Measurements from ENCODE around the gene PIN4. TPM values are rescaled to one million over a fixed set of nuclear protein-coding genes. Genes with fewer than 3 reads are reported as not detected.
"Not testable (repeated sequence)": the region's sequence is repeated elsewhere in the genome, so short reads cannot be mapped to it uniquely, and the experiment has no call there.

PIN4 gene
- total RNA-seq, 1 experiment from 2014 or later = 10.5 TPM

DNA sequence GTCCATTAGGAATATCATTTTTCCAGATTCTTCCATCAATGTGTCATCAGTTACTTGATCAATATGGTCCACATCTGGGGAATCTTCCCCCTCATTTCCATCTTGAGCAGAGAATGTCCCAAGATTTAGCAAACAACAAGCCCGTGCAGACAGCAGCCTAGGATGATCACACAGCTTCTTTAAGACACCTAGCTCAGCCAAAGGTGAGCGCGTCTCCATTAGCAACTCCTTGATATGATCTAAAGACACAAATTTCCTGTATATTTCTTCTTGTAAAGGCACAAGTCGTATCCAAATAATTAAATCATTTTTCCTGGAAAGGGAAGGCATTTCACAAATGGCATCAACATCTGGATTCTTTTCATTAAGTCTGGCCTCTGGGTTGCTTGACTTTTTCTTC is 25.8 kb downstream of the PIN4 start:
- no peaks in the 10 kb centered on the region for H3K27me3 ChIP-seq (ENCODE audit: low read length)
- no peaks in the 10 kb centered on the region for H3K9me3 ChIP-seq (ENCODE audit: low read length)
- no peaks in the 10 kb centered on the region for H4K20me1 ChIP-seq (ENCODE audit: insufficient read depth, low read depth, low read length)
- H3K9ac ChIP-seq (ENCODE audit: low read length) = no peak overlapping the region
- peak; percentile 1 for DNase-seq
- no peak overlapping the region for H3K27ac ChIP-seq (ENCODE audit: low read length)
- no peak overlapping the region for H3K4me2 ChIP-seq (ENCODE audit: low read depth, low read length, poor library complexity, severe bottlenecking)
- H2AFZ ChIP-seq (ENCODE audit: low read length) = no peak overlapping the region
- H3K9me2 ChIP-seq (replicated peaks; ENCODE audit: insufficient read depth, low read length) = no peaks in the 10 kb centered on the region
- H3K4me3 ChIP-seq (ENCODE audit: low read length) = no peak overlapping the region
- peaks cover 11% of the 10 kb centered on the region for H3K36me3 ChIP-seq (ENCODE audit: insufficient read depth, low read length)
- no peaks in the 10 kb centered on the region for H3K4me1 ChIP-seq (ENCODE audit: low read length)
- peaks cover 45% of the 10 kb centered on the region for H3K79me2 ChIP-seq (ENCODE audit: low read length)

DNA sequence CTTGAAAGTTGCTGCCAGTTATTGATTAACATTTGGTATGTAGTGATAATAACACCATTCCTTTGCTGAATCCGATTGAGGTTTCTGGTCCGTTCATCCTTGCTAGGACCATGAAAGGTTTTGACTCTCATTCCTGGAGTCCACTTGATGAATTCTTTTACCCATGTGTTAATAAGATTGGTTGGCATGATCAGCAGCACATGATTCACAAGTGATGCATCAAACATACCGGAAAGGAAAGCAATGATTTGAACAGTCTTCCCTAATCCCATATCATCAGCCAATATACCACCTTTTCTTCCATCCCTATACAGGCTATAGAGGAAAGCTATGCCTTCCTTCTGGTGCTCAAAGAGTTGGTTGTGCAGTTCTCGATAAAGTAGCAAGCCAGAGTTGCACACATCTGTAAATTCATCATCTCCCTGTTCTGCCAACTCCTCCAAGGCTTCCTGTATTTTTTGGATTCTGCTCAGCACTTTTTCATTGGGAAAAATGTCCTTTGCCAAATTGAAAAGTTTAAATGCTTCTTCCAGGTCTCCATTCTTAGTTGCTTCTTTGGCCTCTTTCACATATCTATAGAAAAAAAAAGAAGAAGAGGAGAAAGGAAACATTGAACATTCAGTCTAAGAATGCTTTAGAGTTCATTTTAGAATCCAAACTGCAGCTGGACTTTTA is 26.7 kb downstream of the PIN4 start:
- Histone ChIP-seq H3K27ac (ENCODE audit: low read length) (no peak overlapping the region), H3K79me2 (ENCODE audit: low read length) (peaks cover 43% of the 10 kb centered on the region), H3K36me3 (ENCODE audit: insufficient read depth, low read length) (peaks cover 11% of the 10 kb centered on the region), H3K9ac (ENCODE audit: low read length) (no peak overlapping the region), H3K4me1 (ENCODE audit: low read length) (no peaks in the 10 kb centered on the region), H4K20me1 (ENCODE audit: insufficient read depth, low read depth, low read length) (no peaks in the 10 kb centered on the region), H3K9me2 (replicated peaks; ENCODE audit: insufficient read depth, low read length) (no peaks in the 10 kb centered on the region), H3K27me3 (ENCODE audit: low read length) (no peaks in the 10 kb centered on the region), H3K9me3 (ENCODE audit: low read length) (no peaks in the 10 kb centered on the region), H3K4me2 (ENCODE audit: low read depth, low read length, poor library complexity, severe bottlenecking) (no peak overlapping the region), H2AFZ (ENCODE audit: low read length) (no peak overlapping the region), H3K4me3 (ENCODE audit: low read length) (no peak overlapping the region)
- DNase-seq = no peak

DNA sequence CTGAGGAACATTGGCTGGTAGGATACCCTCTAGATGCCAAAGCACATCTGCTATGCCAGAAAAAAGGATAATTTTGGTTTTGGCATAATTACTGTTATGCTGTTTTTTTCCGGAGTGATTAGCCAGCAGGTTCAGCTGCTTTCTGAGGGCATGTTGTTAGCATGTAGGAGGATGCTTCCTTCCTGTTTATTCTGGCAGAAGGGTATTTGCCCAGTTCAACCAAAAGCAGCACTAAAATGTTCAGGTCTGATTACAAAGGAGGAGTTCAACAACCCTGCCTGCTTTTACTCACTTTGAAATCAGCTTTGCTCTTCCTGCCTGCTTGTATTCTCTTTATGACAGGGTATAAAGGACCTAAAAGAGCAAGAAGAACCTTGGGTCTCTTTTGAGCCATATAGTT is 35.4 kb downstream of the PIN4 start:
- Histone ChIP-seq H3K79me2 (ENCODE audit: low read length) (peaks cover 43% of the 10 kb centered on the region), H3K36me3 (ENCODE audit: insufficient read depth, low read length) (no peaks in the 10 kb centered on the region), H3K4me1 (ENCODE audit: low read length) (no peaks in the 10 kb centered on the region), H3K27ac (ENCODE audit: low read length) (no peak overlapping the region), H3K4me3 (ENCODE audit: low read length) (no peak overlapping the region), H3K27me3 (ENCODE audit: low read length) (no peaks in the 10 kb centered on the region), H3K9ac (ENCODE audit: low read length) (no peak overlapping the region), H3K4me2 (ENCODE audit: low read depth, low read length, poor library complexity, severe bottlenecking) (no peak overlapping the region), H3K9me3 (ENCODE audit: low read length) (no peaks in the 10 kb centered on the region), H3K9me2 (replicated peaks; ENCODE audit: insufficient read depth, low read length) (no peaks in the 10 kb centered on the region), H2AFZ (ENCODE audit: low read length) (no peak overlapping the region), H4K20me1 (ENCODE audit: insufficient read depth, low read depth, low read length) (no peaks in the 10 kb centered on the region)
- peak; percentile 6 for DNase-seq

DNA sequence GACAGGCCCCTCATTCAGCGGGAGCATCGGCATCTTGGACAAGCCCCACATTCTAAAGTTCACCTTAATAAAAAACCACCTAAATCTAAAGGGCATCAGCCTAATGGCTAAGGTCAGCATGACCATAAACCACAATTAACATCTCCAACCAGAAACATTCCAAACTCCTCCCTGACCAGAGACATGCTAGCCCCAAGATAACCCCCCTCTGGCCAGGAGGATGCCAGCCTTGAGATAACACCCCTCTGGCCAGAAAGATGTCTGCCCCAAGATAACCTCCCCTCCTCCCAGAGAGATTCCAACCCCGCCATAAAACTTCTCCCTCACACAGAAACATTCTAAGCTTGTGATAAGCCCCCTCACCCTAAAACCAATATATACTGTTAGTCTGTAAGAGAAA is 38.8 kb downstream of the PIN4 start:
- not testable (repeated sequence) for H3K9me2 ChIP-seq (replicated peaks; ENCODE audit: insufficient read depth, low read length); H4K20me1 ChIP-seq (ENCODE audit: insufficient read depth, low read depth, low read length); H3K4me3 ChIP-seq (ENCODE audit: low read length); H3K36me3 ChIP-seq (ENCODE audit: insufficient read depth, low read length); H3K9me3 ChIP-seq (ENCODE audit: low read length); H3K27me3 ChIP-seq (ENCODE audit: low read length); H3K4me1 ChIP-seq (ENCODE audit: low read length); H2AFZ ChIP-seq (ENCODE audit: low read length); H3K27ac ChIP-seq (ENCODE audit: low read length); H3K4me2 ChIP-seq (ENCODE audit: low read depth, low read length, poor library complexity, severe bottlenecking); H3K9ac ChIP-seq (ENCODE audit: low read length)
- H3K79me2 ChIP-seq (ENCODE audit: low read length) = peaks cover 54% of the 10 kb centered on the region
- DNase-seq = peak; percentile 9

DNA sequence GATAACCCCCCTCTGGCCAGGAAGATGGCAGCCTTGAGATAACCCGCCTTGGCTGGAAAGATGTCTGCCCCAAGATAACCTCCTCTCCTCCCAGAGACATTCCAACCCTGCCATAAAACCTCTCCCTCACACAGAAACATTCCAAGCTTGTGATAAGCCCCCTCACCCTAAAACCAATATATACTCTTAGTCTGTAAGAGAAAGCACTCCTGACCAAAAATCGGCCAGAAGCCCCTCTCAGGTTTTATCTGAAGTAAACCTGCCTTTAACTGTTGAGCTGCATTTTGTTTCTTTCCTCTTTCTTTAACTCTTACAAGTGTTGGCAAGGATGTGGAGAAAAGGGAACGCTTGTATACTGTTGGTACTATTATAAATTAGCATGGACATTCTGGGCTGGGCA is 48.7 kb downstream of the PIN4 start:
- H3K9ac ChIP-seq (ENCODE audit: low read length) = no peak overlapping the region
- DNase-seq = no peak

DNA sequence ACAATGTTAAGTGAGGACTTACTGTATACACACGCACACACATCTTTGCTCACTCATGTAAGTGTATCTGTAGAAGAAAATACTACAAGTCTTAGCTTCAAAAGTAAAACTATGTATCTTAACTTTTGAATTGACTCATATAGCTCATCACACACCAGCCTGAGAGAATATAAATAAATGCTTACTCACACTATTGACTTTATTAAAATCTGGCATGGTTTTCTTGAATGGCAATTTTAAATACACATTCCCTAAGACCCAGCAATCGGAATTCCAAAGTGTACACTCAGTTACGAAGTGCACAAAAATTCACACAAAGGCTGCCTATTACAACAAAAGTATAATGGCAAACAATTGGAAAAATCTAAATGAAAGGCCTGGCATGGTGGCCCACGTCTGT is 55.3 kb downstream of the PIN4 start:
- H3K4me1 ChIP-seq (ENCODE audit: low read length) = peaks cover 7% of the 10 kb centered on the region
- DNase-seq = no peak
- no peaks in the 10 kb centered on the region for H3K9me2 ChIP-seq (replicated peaks; ENCODE audit: insufficient read depth, low read length)
- H3K79me2 ChIP-seq (ENCODE audit: low read length) = peaks cover 46% of the 10 kb centered on the region
- H3K4me3 ChIP-seq (ENCODE audit: low read length) = no peak overlapping the region
- 0 out of 2 replicates have a peak, but pooled peaks cover 5% of the 10 kb centered on the region for H3K36me3 ChIP-seq (ENCODE audit: insufficient read depth, low read length)
- H2AFZ ChIP-seq (ENCODE audit: low read length) = no peak overlapping the region
- no peak overlapping the region for H3K4me2 ChIP-seq (ENCODE audit: low read depth, low read length, poor library complexity, severe bottlenecking)
- H3K9ac ChIP-seq (ENCODE audit: low read length) = no peak overlapping the region
- H4K20me1 ChIP-seq (ENCODE audit: insufficient read depth, low read depth, low read length) = no peaks in the 10 kb centered on the region
- no peaks in the 10 kb centered on the region for H3K9me3 ChIP-seq (ENCODE audit: low read length)
- no peaks in the 10 kb centered on the region for H3K27me3 ChIP-seq (ENCODE audit: low read length)
- no peak overlapping the region for H3K27ac ChIP-seq (ENCODE audit: low read length)

More for the DNA sequence above, 48.7 kb downstream of the PIN4 start:
- Histone ChIP-seq H3K79me2 (ENCODE audit: low read length) (peaks cover 70% of the 10 kb centered on the region), H3K27me3 (ENCODE audit: low read length) (no peaks in the 10 kb centered on the region), H3K4me1 (ENCODE audit: low read length) (no peaks in the 10 kb centered on the region), H3K9me2 (replicated peaks; ENCODE audit: insufficient read depth, low read length) (no peaks in the 10 kb centered on the region), H2AFZ (ENCODE audit: low read length) (no peak overlapping the region), H3K9me3 (ENCODE audit: low read length) (no peaks in the 10 kb centered on the region), H3K4me3 (ENCODE audit: low read length) (no peak overlapping the region), H3K27ac (ENCODE audit: low read length) (no peak overlapping the region), H3K36me3 (ENCODE audit: insufficient read depth, low read length) (peaks cover 4% of the 10 kb centered on the region), H4K20me1 (ENCODE audit: insufficient read depth, low read depth, low read length) (no peaks in the 10 kb centered on the region), H3K4me2 (ENCODE audit: low read depth, low read length, poor library complexity, severe bottlenecking) (no peak overlapping the region)

- peak overlapping the region; percentile 71 for H3K4me2 ChIP-seq (ENCODE audit: low read depth, low read length, poor library complexity, severe bottlenecking)
- peaks cover 7% of the 10 kb centered on the region for H3K4me1 ChIP-seq (ENCODE audit: low read length)
- no peak for DNase-seq
- peak overlapping the region; percentile 76; the same call in 1 of the 2 replicates for H2AFZ ChIP-seq (ENCODE audit: low read length)
- 0 out of 2 replicates have a peak overlapping the region, but pooled peaks have one; percentile 40 for H3K27ac ChIP-seq (ENCODE audit: low read length)
- H4K20me1 ChIP-seq (ENCODE audit: insufficient read depth, low read depth, low read length) = no peaks in the 10 kb centered on the region
- no peaks in the 10 kb centered on the region for H3K27me3 ChIP-seq (ENCODE audit: low read length)
- H3K4me3 ChIP-seq (ENCODE audit: low read length) = peak overlapping the region; percentile 71
- no peaks in the 10 kb centered on the region for H3K9me3 ChIP-seq (ENCODE audit: low read length)
- no peaks in the 10 kb centered on the region for H3K9me2 ChIP-seq (replicated peaks; ENCODE audit: insufficient read depth, low read length)
- H3K79me2 ChIP-seq (ENCODE audit: low read length) = peaks cover 37% of the 10 kb centered on the region
- H3K9ac ChIP-seq (ENCODE audit: low read length) = peak overlapping the region; percentile 65
- 0 out of 2 replicates have a peak, but pooled peaks cover 5% of the 10 kb centered on the region for H3K36me3 ChIP-seq (ENCODE audit: insufficient read depth, low read length)
These were observed 56.6 kb downstream of the PIN4 start for GRCh38 chrX:72238183-72238582.

- no peaks in the 10 kb centered on the region for H3K27me3 ChIP-seq (ENCODE audit: low read length)
- no peaks in the 10 kb centered on the region for H4K20me1 ChIP-seq (ENCODE audit: insufficient read depth, low read depth, low read length)
- peaks cover 13% of the 10 kb centered on the region for H3K4me1 ChIP-seq (ENCODE audit: low read length)
- H3K27ac ChIP-seq (ENCODE audit: low read length) = 0 out of 2 replicates have a peak within 1 kb of the TSS, but pooled peaks have one; percentile 40
- peak within 1 kb of the TSS; percentile 71 for H3K4me2 ChIP-seq (ENCODE audit: low read depth, low read length, poor library complexity, severe bottlenecking)
- H3K9me2 ChIP-seq (replicated peaks; ENCODE audit: insufficient read depth, low read length) = no peaks in the 10 kb centered on the region
- H3K79me2 ChIP-seq (ENCODE audit: low read length) = peaks cover 36% of the 10 kb centered on the region
- peak; percentile 93 for DNase-seq
- 0 out of 2 replicates have a peak, but pooled peaks cover 5% of the 10 kb centered on the region for H3K36me3 ChIP-seq (ENCODE audit: insufficient read depth, low read length)
- H3K4me3 ChIP-seq (ENCODE audit: low read length) = peak within 1 kb of the TSS; percentile 71
- H3K9me3 ChIP-seq (ENCODE audit: low read length) = no peaks in the 10 kb centered on the region
- H3K9ac ChIP-seq (ENCODE audit: low read length) = peak within 1 kb of the TSS; percentile 65
- H2AFZ ChIP-seq (ENCODE audit: low read length) = peak within 1 kb of the TSS; percentile 76; the same call in 1 of the 2 replicates
These were observed 57.3 kb downstream of the PIN4 start, which contains the start of gene ERCC6L for GRCh38 chrX:72238721-72239475. Gene ERCC6L (minus strand): TSS chrX:72239027. CDS start chrX:72238911, 116 bp downstream.
